ENCODE data around the gene UNC45A.

Gene UNC45A

GRCh38 chr15:90929246-90930019 lies 5.7 kb upstream of the UNC45A start:
- Histone ChIP-seq H3K27me3 (ENCODE audit: control insufficient read depth, insufficient read depth, low read length) (no peaks in the 10 kb centered on the region), H3K4me3 (ENCODE audit: low read length) (peak overlapping the region; percentile 51), H3K36me3 (ENCODE audit: control insufficient read depth, insufficient read depth, low read length) (no peaks in the 10 kb centered on the region), H3K9ac (ENCODE audit: low read length) (peak overlapping the region; percentile 84), H3K9me3 (ENCODE audit: control insufficient read depth, low read length) (no peaks in the 10 kb centered on the region), H3K4me1 (ENCODE audit: control insufficient read depth, insufficient read depth, low read length) (peaks cover 23% of the 10 kb centered on the region)

GRCh38 chr15:90930861-90931574 lies 4.1 kb upstream of the UNC45A start:
- no peaks in the 10 kb centered on the region for H3K9me3 ChIP-seq (ENCODE audit: control insufficient read depth, low read length)
- H3K4me1 ChIP-seq (ENCODE audit: control insufficient read depth, insufficient read depth, low read length), result peaks cover 32% of the 10 kb centered on the region
- peak overlapping the region; percentile 84 for H3K9ac ChIP-seq (ENCODE audit: low read length)
- H3K27me3 ChIP-seq (ENCODE audit: control insufficient read depth, insufficient read depth, low read length), result no peaks in the 10 kb centered on the region
- peak overlapping the region; percentile 51 for H3K4me3 ChIP-seq (ENCODE audit: low read length)
- H3K36me3 ChIP-seq (ENCODE audit: control insufficient read depth, insufficient read depth, low read length), result no peaks in the 10 kb centered on the region

DNA sequence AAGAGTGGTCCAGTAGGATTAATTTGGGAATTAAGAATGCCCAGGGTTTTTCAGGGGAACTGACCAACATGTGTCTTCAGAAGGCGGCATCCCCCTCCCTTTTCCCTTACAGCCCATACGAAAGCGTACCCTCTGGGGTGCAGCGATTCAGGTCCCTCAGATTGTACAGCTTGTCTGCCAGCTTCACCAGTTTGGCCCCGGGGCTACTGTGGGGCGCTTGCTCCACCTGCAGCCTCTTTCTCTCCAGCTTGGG lies 3.6 kb upstream of the UNC45A start:
- H3K9ac ChIP-seq (ENCODE audit: low read length), result peak overlapping the region; percentile 84
- peak overlapping the region; percentile 58 for H3K4me3 ChIP-seq (ENCODE audit: low read length)
- H3K9me3 ChIP-seq (ENCODE audit: control insufficient read depth, low read length), result no peaks in the 10 kb centered on the region
- H3K4me1 ChIP-seq (ENCODE audit: control insufficient read depth, insufficient read depth, low read length), result peaks cover 37% of the 10 kb centered on the region
- H3K36me3 ChIP-seq (ENCODE audit: control insufficient read depth, insufficient read depth, low read length), result no peaks in the 10 kb centered on the region
- no peaks in the 10 kb centered on the region for H3K27me3 ChIP-seq (ENCODE audit: control insufficient read depth, insufficient read depth, low read length)

DNA sequence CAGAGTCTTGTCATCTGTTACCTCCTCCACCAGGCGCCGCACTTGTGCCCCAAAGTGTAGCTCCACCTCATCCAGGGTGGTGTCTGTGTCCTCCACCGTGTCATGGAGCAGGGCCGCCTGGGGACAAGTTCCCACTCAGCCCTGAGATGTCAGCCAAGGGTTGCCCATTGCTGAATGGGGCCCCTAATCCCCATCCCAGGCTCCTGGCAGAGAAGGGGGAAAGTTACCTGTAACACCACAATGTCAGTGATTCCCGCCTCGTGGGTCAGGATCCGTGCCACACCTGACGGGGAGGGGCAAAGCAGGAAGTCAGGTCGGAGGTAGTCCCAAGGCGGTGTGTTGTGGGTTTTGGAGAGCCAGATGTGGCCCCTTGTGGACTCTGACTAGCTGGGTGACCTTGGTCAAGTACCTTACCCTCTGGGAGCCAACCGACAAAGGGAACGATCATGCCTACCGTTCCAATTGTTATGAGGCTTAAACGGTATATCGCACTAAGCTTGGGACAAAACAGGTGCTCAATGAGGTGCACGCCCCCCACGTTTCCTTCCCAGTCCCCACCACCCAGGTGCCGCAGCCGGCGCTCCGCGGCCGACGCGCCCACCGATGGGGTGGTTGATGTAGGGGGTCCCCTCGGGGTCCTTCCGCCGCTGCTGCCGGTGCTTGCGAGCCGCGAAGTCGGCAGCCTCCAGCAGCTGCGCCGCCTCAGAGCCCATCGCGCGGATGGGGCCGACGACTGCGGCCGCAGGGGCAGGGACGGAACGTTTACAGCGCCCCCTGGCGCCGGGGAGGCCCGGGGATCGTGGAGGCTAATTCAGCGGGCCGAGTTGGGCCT lies 3.0 kb upstream of the UNC45A start, which contains the start of gene HDDC3:
HDDC3 (minus strand) TSS at position 722 of the 832 bp plus-strand sequence; CDS start at position 713, 9 bp downstream.
- Histone ChIP-seq H3K36me3 (ENCODE audit: control insufficient read depth, insufficient read depth, low read length) (peaks cover 4% of the 10 kb centered on the region), H3K27me3 (ENCODE audit: control insufficient read depth, insufficient read depth, low read length) (no peaks in the 10 kb centered on the region), H3K4me1 (ENCODE audit: control insufficient read depth, insufficient read depth, low read length) (peaks cover 37% of the 10 kb centered on the region), H3K4me3 (ENCODE audit: low read length) (peak within 1 kb of the TSS; percentile 58), H3K9me3 (ENCODE audit: control insufficient read depth, low read length) (no peaks in the 10 kb centered on the region), H3K9ac (ENCODE audit: low read length) (peak within 1 kb of the TSS; percentile 84)

- Histone ChIP-seq H3K9ac (ENCODE audit: low read length) (peak overlapping the region; percentile 84), H3K4me3 (ENCODE audit: low read length) (no peak overlapping the region), H3K4me1 (ENCODE audit: control insufficient read depth, insufficient read depth, low read length) (peaks cover 37% of the 10 kb centered on the region), H3K9me3 (ENCODE audit: control insufficient read depth, low read length) (no peaks in the 10 kb centered on the region), H3K36me3 (ENCODE audit: control insufficient read depth, insufficient read depth, low read length) (peaks cover 4% of the 10 kb centered on the region), H3K27me3 (ENCODE audit: control insufficient read depth, insufficient read depth, low read length) (no peaks in the 10 kb centered on the region)
Measured at GRCh38 chr15:90932660-90932991, 2.5 kb upstream of the UNC45A start.

- Histone ChIP-seq H3K27me3 (ENCODE audit: control insufficient read depth, insufficient read depth, low read length) (no peaks in the 10 kb centered on the region), H3K4me1 (ENCODE audit: control insufficient read depth, insufficient read depth, low read length) (peaks cover 37% of the 10 kb centered on the region), H3K36me3 (ENCODE audit: control insufficient read depth, insufficient read depth, low read length) (peaks cover 4% of the 10 kb centered on the region), H3K4me3 (ENCODE audit: low read length) (no peak overlapping the region), H3K9me3 (ENCODE audit: control insufficient read depth, low read length) (no peaks in the 10 kb centered on the region), H3K9ac (ENCODE audit: low read length) (no peak overlapping the region)
Measured at GRCh38 chr15:90933301-90933700, 1.8 kb upstream of the UNC45A start.

GRCh38 chr15:90934256-90934948 lies 683 bp upstream of the UNC45A start:
- Histone ChIP-seq H3K27me3 (ENCODE audit: control insufficient read depth, insufficient read depth, low read length) (no peaks in the 10 kb centered on the region), H3K36me3 (ENCODE audit: control insufficient read depth, insufficient read depth, low read length) (peaks cover 8% of the 10 kb centered on the region), H3K4me3 (ENCODE audit: low read length) (no peak overlapping the region), H3K4me1 (ENCODE audit: control insufficient read depth, insufficient read depth, low read length) (peaks cover 37% of the 10 kb centered on the region), H3K9me3 (ENCODE audit: control insufficient read depth, low read length) (no peaks in the 10 kb centered on the region), H3K9ac (ENCODE audit: low read length) (peak overlapping the region; percentile 77)

GRCh38 chr15:90936823-90937222 lies 1.7 kb downstream of the UNC45A start:
- H3K9me3 ChIP-seq (ENCODE audit: control insufficient read depth, low read length), result no peaks in the 10 kb centered on the region
- no peak overlapping the region for H3K9ac ChIP-seq (ENCODE audit: low read length)
- H3K4me3 ChIP-seq (ENCODE audit: low read length), result no peak overlapping the region
- H3K36me3 ChIP-seq (ENCODE audit: control insufficient read depth, insufficient read depth, low read length), result peaks cover 24% of the 10 kb centered on the region
- H3K4me1 ChIP-seq (ENCODE audit: control insufficient read depth, insufficient read depth, low read length), result peaks cover 25% of the 10 kb centered on the region
- H3K27me3 ChIP-seq (ENCODE audit: control insufficient read depth, insufficient read depth, low read length), result no peaks in the 10 kb centered on the region

DNA sequence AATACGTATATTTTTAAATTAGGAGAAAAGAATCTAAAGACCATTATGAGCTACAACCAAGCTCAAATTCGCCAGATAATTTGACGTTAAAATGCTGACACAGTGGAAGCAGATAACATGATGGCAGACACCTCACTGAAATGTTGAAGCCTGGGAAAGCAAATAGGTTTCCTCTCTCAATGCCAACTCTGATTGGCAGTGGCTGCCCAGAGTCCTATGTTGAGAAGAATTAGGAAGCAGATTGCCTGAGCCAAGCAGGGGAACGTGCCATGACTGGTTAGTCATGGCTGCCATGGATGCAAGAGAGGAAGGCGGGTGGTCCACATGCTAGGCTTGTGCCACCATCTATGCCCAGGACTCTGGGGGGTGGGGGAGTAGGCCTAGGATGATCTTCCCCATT lies 3.2 kb downstream of the UNC45A start:
- Histone ChIP-seq H3K36me3 (ENCODE audit: control insufficient read depth, insufficient read depth, low read length) (peaks cover 24% of the 10 kb centered on the region), H3K27me3 (ENCODE audit: control insufficient read depth, insufficient read depth, low read length) (no peaks in the 10 kb centered on the region), H3K9me3 (ENCODE audit: control insufficient read depth, low read length) (no peaks in the 10 kb centered on the region), H3K4me1 (ENCODE audit: control insufficient read depth, insufficient read depth, low read length) (peaks cover 20% of the 10 kb centered on the region), H3K4me3 (ENCODE audit: low read length) (no peak overlapping the region), H3K9ac (ENCODE audit: low read length) (no peak overlapping the region)

DNA sequence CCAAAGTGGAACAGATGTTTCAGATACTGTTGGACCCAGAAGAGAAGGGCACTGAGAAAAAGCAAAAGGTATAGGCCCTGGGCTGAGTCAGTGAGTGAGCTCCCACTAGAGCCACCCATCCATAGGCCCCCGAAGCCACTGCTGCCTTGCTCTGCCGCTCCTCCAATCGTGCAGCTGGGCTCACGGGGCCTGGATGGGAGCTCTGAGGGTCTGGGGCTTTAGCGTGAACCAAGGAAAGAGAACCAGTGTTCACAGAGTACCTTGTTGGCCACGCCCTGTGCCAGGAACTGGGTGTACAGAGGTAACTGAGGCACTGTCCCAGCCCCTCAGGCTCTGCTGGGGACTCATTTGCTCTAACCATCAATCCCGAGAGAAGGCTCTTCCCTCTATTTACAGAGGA lies 4.7 kb downstream of the UNC45A start:
- H3K9ac ChIP-seq (ENCODE audit: low read length), result no peak overlapping the region
- peaks cover 24% of the 10 kb centered on the region for H3K36me3 ChIP-seq (ENCODE audit: control insufficient read depth, insufficient read depth, low read length)
- H3K4me3 ChIP-seq (ENCODE audit: low read length), result no peak overlapping the region

GRCh38 chr15:90941038-90941437 lies 6.0 kb downstream of the UNC45A start:
- H3K9me3 ChIP-seq (ENCODE audit: control insufficient read depth, low read length), result no peaks in the 10 kb centered on the region
- no peaks in the 10 kb centered on the region for H3K27me3 ChIP-seq (ENCODE audit: control insufficient read depth, insufficient read depth, low read length)
- H3K4me3 ChIP-seq (ENCODE audit: low read length), result no peak overlapping the region
- H3K4me1 ChIP-seq (ENCODE audit: control insufficient read depth, insufficient read depth, low read length), result peaks cover 5% of the 10 kb centered on the region
- peaks cover 24% of the 10 kb centered on the region for H3K36me3 ChIP-seq (ENCODE audit: control insufficient read depth, insufficient read depth, low read length)
- H3K9ac ChIP-seq (ENCODE audit: low read length), result no peak overlapping the region

More for the DNA sequence above, 4.7 kb downstream of the UNC45A start:
- no peaks in the 10 kb centered on the region for H3K27me3 ChIP-seq (ENCODE audit: control insufficient read depth, insufficient read depth, low read length)
- no peaks in the 10 kb centered on the region for H3K9me3 ChIP-seq (ENCODE audit: control insufficient read depth, low read length)
- H3K4me1 ChIP-seq (ENCODE audit: control insufficient read depth, insufficient read depth, low read length), result peaks cover 11% of the 10 kb centered on the region

Data from mucosa of stomach (tissue), 1 donor.